H4 (cell line): ENCODE data around the gene CBFA2T2. TPM values are rescaled to one million over a fixed set of nuclear protein-coding genes. Genes with fewer than 3 reads are reported as not detected.

ENCODE experiments used
- DNase-seq: peaks from one replicate; pipeline ENCODE4 v3.0.0-alpha.2; 2015; ENCODE audit warnings: low spot score
- total RNA-seq: library from RNA; depleted of rRNA; stranded (reverse); fragments of >200 nt; shearing (Covaris generic); gene quantifications from 2 replicates; pipeline ENCODE4 v1.2.3, GENCODE V29; 2014

CBFA2T2 gene
- total RNA-seq, 1 experiment from 2014 or later: 3.6 TPM

DNA sequence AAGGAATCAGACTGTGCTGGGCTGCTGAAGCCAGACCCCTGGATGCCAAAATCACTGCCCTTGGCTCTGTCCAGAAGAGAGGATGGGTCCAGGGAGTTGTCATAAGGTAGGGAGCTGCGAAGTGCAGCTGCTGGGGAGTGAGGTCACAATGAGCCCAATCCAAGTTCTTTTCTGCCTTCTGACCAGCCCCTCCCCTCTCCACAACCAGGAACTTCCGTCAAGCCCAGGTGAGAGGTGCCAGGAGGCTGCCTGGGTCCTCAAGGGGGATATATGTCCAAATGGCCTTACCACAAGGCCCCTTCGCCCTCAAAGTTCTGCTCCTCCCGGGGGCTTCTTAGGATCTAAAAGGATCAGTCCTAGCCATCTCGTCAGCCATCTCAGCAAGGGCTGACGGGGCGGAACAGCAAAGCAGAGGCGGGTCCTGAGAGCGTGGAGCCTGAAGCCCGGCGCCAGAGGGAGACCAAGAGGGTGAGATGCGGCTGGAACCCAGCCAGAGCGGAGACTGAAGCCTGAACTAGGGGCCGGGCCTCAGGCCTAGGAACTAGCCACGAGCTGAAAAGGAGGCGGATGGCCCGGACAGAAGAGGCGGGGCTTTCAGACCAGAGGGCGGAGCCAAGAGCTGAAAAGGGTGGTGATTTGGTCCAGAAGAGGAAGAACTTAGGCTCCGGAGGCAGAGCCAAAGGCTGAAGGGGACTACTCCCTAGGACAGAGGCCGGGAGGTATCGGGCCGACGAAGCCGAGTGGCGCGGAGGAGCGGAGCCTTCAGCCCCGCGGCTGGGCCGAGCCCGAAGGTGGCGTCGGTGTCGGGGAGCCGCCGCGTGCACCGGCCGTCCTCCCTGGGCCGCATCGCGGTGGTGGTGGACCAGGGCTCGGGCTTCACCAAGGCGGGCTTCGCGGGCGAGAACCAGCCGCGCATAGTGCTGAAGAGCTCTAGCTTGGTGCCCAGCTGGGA is 176.7 kb downstream of the CBFA2T2 start, which contains the start of gene ACTL10:
TSS of gene ACTL10 (plus strand) at position 651 of the 952 bp plus-strand sequence. CDS start 555 bp downstream, outside the sequence.
- DNase-seq: no peak

DNA sequence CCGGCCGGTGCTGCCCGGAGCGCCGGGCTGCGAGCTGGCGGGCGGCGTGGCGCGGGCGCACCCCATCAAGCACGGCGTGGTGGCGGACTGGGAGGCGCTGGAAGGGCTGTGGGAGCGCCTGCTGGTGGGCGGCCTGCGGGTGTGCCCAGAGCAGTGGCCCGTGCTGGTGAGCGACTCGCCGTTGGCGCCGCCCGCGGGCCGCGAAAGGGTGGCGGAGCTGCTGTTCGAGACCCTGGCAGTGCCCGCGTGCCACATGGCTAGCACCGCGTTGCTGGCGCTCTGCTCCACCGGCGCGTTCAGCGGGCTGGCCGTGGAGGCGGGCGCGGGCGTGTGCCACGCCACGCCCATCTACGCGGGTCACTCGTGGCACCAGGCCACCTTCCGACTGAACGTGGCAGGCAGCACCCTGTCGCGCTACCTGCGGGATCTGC is 177.4 kb downstream of the CBFA2T2 start:
- no peak for DNase-seq

DNA sequence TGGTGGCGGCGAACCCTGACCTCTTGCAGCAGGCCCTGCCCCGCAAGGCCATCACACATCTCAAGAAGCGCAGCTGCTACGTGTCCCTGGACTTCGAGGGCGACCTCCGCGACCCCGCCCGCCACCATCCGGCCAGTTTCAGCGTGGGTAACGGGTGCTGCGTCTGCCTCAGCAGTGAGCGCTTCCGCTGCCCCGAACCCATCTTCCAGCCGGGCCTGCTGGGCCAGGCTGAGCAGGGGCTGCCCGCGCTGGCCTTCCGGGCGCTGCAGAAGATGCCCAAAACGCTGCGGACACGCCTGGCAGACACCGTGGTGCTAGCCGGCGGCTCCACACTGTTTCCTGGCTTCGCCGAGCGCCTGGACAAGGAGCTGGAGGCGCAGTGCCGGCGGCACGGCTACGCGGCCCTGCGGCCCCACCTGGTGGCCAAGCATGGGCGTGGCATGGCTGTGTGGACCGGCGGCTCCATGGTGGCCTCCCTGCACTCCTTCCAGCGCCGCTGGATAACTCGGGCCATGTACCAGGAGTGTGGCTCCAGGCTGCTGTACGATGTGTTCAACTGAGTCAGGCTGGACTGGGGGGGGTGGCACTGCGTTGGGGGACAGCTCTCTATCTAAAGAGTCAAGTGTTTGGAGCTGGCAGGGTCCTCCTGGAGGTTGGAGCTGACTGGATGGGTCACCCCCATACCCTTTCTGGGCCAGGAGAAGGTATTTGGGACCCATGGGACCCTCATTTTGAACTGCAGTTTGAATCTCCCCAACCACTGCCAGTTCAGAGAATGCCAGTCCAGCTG is 178.0 kb downstream of the CBFA2T2 start:
- DNase-seq: no peak

DNA sequence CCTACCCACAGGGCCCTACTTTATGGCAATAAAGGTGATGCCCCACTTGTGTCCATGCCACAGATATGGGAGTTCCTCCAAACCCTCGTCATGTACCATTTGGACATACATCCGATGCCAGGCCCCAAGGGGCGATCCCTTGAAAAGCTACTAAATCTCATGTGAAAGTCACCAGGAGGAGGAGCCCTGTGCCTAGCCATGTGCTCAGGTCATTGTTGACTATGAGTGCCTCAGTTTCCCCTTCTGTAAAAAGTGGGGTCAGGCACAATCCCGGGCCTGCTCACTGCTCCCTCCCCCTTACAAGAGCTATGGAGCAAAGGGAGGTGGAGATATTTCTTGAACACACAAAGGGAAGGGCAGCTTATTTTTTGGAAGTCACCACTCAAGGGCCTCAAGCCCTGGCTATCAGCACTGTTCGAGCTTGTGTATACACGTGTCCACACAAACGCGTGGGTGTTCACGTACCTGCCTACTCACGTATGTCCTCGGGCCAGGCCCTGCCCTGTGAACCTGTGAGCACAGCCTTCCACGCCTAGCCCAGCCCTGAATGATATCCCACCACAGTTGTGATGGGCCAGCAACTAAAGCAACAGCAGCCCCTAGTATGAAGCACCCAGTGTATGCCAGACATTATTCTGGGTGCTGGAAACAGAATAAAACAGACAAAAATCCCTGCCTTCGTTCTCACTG is 178.7 kb downstream of the CBFA2T2 start:
- DNase-seq: no peak

DNA sequence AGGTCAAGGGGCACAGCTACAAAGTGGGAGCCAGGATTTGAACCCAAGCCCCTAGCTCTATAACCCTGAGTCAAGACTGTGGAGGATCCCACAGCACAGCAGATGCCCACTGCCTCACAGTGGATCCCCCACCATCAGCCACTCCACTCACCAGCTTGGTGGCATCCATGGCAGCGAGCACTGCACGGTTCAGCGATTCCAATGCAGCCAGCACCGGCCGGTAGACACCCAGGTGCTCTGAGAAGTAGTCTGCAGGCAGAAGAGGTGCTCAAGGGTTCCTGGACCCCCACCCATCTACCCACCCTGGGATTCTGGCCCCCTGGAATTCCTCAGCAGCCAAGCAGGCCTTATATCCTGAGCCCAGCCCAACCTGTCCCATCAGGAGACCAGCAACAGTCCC is 179.3 kb downstream of the CBFA2T2 start:
- DNase-seq: no peak

DNA sequence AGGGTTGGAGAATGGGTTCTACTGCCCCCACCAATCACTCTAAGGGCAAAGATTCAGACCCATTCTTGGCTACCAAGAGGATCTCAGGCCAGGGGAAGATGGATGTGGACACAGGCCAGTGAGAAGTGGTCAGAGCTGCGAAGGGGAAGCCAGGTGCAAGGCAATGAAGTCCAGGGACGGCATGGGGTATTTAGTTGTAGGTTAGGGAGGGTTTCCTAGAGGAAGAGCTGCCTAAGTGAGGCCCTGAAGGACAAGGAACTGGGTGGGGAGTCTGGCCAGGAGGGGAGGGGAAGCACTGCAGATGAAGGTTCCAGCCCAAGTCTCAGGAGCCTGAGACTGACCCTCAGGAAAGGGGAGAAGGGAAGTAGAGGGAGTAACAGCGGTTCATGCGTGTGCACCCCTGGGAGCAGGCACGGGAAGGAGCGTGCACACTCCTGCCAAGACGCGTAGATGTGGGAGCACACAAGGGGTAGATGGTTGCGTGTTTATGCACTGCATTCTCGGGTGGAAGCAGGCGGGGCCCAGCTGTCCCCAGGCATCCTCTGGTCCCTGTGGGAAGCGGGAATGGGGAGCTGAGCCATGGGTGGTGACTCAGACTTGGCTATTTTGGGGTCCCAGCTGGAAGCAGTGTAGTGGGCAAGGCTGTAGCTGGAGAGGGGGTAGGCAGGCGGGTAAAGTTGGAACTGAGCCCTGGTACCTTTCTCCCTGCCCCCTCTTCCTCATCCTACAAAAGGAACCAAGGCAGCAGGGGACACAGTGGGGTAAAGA is 180.2 kb downstream of the CBFA2T2 start:
- DNase-seq: no peak

DNA sequence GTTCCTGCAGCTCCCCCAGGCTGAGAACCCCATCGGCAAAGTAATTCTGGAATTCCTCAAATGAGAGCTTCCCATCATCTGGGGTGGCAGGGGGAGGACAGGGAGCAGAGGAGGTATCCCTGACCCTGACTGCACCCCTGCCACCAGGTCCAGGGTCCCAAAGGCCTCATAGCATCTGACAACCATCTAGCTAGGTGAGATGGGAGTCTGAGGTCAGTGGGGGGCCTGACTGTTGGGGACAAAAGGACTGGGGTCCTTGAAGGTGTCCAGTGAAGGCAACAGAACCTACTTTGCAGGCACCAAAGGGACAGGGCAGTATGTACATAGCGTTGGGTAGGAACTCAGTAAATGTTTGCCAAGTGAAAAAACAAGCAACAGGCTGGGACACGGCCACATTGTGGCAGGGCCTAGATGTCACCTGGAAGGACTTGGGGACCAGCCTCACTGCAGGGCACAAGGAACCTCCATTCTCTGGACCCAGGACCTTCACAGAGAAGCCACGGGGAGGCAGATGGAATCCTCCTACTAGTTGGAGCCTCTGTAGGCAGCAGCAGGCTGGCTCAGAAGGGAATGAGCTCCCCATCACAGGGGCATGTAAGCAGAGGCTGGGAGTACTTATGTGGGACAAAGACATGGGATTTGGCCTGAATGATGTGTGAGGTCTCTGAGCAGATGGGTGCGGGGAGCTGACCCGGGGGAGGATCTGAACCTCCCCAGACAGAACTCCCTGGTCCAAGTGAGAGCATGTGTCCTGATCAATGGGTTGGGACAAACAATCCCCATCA is 181.0 kb downstream of the CBFA2T2 start:
- no peak for DNase-seq

DNA sequence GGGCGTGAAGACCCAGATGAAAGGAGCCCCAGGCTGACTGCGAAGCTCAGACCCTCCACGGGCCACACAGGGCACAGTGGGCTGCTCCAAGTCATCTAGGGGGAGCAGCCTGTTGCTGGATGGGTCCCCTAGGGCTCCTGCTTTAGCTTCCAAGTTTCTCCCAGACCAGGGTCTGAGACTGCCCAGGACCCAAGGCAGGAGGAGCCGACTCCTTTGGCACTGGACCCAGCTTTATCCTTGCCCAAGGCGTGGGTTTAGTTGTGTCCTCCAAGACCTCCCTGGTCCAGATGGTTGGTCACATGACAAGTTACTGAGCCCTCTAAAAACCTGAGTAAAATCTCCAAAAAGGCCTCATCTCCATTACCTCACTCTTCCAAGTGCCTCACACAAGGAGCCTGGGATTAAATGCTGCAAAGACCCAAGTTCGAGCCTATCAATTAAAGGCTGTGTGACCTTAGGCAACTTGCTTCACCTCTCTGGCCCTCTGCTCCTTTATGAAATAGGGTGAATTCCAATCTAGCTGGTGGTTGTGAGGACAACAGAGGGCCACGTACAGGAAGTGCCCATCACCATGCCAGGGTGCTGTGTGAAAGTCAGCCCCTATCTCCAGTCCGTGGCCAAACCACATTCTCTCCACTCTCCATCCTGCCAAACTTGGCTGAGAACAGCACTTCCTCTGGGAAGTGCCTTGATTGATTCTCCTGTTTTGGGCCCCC is 181.8 kb downstream of the CBFA2T2 start:
- DNase-seq: no peak

DNA sequence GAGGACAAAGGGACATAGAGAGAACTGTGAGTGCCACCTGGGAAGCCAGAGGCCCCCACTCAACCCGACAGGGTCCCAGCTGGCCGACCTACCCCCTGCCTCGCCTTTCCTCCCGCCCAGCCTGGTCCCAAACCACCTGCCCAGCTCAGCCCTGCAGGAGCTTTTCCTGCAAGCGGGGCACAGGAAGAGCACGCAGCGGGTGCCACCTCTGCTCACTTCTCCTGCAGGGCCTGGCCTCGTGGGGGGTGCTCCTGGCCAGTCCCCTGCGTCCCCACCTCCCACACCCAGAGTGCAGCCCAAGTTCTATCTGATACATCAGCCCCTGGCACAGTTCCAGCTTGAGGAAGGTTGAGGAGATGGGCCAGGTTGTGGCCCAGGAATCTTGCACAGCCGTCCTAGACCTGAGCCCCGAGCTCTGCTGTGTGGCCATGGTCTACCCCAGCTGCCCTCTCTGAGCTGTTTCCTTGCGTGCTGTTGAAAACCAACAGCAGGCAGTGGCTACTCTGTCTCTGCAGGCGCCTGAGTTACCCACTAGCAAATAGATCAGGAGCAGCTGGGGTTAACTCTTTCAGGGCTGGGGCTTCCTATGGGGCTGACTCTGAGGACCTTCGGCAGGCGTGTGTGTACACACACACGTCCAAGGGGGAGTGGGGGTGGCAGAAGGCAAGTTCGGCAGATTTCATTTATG is 182.7 kb downstream of the CBFA2T2 start:
- DNase-seq: no peak

DNA sequence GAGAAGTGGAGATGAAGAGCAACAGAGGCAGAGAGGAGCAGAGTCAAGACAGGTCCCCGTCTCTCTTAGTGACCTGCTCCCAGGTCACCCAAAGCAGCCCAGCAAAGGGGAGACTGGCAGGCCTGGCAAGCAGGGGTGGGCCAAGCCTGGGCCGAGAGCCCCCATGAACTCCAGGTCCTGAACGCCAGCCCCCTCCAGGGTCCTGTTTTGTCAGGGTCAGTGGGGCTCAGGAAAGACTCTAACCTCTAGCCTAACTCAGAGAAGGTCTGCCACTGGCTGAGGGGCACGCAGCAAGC is 183.2 kb downstream of the CBFA2T2 start:
- DNase-seq: no peak

DNA sequence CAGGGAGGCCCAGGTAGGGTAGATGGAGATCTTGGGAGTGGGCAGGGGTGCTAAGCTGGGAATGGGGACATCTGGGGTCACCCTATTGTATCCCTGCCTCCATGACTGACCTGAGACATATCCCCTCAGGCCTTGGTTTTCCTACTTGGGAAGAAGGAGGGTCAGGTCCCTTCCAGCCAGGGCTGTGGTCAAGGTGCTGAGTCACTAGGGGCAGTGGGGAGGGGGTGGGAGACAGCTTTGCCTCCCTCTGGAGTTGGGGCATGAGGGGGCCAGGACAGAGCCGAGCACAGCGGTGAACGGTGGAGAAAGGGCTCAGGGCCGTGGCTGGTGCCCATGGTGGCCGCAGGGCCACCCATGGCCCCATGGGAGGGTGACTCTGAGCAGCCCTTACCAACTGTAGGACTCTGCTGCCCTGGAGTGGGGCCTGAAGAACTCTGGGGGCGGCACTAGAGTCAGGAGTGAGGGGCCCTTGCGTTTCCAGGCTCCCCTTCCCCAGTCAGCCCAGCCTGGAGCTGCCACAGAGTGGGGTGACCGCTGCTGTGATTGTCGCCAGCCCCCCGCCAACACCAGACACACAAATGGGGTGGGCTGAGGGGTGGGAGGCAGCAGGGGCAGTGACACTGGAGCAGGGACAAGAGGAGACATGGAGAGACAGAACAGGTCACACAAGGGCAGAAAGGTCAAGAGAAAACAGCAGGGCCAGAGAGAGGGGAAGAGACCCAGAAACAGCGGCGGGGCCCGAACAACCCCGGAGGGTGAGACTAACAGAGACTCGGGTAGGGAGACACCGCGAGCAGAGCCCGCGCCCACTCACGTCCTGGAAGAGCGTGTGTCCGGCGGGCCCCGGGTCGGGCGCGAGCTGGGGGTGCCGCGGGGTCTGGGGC is 183.8 kb downstream of the CBFA2T2 start:
- DNase-seq: no peak

DNA sequence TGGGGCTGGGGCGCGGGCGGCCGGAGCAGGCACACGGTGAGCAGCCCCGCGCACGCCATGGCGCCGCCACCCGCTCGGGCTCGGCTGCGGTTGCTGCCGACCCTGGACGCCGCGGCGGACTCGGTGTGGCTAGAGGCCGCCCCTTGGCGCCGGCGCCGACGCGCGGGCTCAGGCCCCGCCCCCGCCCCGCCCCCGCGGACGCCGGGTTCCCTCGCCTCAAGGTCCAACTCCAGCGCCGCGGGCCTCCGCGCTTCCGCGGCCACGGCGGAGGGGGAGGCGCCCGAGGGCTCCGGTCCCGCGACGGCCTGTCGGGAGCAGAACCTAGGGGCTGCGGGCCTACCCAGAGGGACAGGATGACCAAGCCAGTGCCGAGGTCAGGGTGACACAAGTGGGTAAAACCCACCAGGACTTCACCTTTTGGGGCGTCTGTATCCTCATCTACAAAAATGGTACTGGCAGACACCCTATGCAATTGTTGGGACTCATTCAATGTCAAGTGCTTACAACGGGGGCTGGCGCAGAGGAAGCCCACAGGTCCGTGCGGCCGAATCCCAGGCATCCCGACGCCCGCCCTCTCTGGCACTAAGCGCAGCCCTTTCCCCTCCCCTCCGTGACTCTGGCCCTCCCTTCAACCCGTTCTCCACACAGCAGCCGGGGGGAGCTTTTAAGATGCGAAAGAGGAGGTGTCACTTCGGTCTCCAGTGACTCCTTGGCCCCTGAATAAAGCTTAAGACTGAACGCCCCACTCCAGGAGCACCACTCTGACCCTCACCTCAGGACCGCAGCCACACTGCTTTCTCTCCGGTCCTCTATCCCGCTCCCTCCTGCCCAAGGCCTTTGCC is 184.6 kb downstream of the CBFA2T2 start, which contains the start of gene NECAB3:
TSS of gene NECAB3 (minus strand) at position 135 of the 842 bp plus-strand sequence. CDS start at position 59, 76 bp downstream.
- DNase-seq: no peak

DNA sequence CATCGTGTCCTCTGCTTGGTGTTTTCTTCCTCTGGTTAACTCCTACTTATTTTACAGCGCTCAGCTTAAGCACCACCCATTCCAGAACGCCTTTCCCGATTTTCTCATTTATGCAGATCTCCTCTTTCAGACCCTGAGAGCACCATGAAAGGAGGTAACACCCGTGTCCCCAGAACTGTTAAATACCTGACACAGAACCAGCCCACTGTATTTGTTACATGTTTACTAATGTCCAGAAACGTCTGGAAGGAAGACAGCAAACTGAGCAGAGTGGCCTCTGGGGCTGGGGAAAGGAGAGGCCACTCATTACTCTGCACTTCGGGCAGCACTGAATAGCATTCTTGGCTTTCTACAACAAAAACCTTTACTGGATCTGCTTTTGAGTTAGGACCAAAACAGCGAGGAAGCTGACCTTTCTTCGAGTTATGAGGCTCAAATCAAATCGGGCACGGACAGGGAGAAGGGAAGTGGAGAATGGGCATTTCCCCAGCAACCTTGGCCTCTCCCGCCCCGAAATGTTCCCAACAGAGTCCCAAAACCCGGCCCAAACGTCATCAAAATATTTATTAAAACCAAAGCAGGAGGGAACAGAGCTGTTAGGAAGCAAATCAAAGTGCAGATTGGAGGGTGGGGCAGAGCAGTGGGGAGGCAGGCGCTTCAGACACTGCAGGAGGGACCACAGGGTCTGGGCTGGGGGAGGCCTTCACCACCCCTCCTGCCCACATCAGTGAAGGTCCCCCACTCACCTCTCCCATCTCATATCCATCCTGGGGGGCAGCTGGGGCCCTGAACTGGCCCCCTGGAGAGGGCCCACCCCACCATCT is 185.5 kb downstream of the CBFA2T2 start:
- DNase-seq: no peak

DNA sequence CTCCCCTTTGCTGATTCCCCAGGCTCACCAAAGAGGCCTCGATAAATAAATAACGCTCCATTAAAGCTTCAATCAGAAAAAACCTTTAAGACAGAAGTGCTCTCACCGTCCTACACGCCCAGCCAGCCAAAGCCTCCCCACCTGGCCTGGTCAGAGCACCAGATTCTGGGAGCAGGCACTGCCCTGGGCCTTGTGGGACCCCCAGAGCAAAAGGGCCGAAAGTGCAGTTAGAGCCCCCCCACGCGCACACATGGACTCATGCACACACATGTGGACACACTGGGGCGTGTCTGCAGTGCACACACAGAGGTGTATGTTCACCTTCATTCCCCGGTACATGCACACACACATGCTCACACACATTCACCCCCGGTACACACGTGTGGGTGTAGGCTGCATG is 186.2 kb downstream of the CBFA2T2 start:
- no peak for DNase-seq

DNA sequence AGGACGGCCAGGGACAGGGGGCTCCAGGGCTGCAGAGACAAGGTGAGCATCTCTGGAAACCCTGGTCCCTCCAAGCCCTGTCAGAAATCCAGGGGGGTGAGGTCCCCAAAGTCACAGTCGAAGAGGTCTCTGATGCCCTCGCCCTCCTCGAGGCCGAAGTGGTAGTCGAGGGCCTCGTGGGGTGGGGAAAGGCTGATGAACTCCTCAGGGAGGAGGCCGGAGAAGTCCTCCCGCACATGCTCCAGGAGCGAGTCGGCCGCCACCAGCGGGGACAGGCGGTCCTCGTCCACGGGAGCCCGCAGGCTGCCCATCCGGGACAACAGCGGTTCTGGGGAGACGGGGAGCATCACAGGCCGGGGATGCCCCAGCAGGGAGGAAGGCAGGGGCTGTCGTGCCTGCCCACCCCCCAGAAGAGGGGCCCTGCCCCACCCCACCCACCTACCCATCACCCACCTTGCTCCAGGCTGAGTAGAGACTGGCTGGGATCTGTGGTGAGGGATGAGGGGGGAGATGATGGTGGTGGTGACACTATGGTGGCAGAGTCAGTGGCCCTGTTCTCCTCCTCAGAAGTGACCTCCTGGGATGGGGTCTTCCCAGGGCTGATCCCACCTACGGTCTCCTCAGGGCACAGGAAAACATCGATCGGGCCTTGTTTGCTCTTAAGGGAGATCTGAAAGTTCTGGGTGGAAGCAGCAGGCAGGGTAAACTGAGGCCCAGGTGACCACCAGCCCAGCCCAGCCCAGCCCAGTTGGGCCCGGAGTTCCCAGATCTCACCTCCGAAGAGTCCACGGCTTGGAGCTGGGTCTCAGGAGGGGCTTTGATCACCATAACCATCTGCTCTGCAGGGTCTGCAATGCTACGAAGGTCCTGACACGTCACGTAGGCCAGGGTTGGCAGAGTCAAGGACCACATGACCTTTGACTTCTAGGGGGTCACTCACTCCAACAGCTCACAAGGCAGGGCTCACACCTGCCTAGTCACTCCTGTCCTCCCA is 187.1 kb downstream of the CBFA2T2 start:
- DNase-seq: no peak
